GM21515 (cell line): Measurements from ENCODE around the gene TMEM181.
"Not testable (repeated sequence)": the region's sequence is repeated elsewhere in the genome, so short reads cannot be mapped to it uniquely, and the experiment has no call there.

Experiments used
- ATAC-seq: cut with Tn5 transposase; IDR thresholded peaks from one replicate; pipeline ENCODE4 v1.9.1; 2021; ENCODE audit not compliant: unreplicated experiment

TMEM181 gene

GRCh38 chr6:158620963-158621693, 61.2 kb downstream of the TMEM181 start:
- no peak for ATAC-seq

- no peak for ATAC-seq
Observed at GRCh38 chr6:158621694-158622544, 62.0 kb downstream of the TMEM181 start.

GRCh38 chr6:158622545-158623190, 62.8 kb downstream of the TMEM181 start:
- ATAC-seq, result no peak

GRCh38 chr6:158624684-158625682, 65.1 kb downstream of the TMEM181 start:
- no peak for ATAC-seq

- ATAC-seq, result no peak
Observed at GRCh38 chr6:158625881-158626305, 66.0 kb downstream of the TMEM181 start.

- no peak for ATAC-seq
Observed at GRCh38 chr6:158626360-158627167, 66.7 kb downstream of the TMEM181 start.

GRCh38 chr6:158627168-158627939, 67.5 kb downstream of the TMEM181 start:
- no peak for ATAC-seq

GRCh38 chr6:158627940-158628211, 68.0 kb downstream of the TMEM181 start:
- no peak for ATAC-seq

- no peak for ATAC-seq
Observed at GRCh38 chr6:158628542-158628941, 68.7 kb downstream of the TMEM181 start.

- no peak for ATAC-seq
Observed at GRCh38 chr6:158629367-158630221, 69.7 kb downstream of the TMEM181 start.

GRCh38 chr6:158630938-158631616, 71.2 kb downstream of the TMEM181 start:
- no peak for ATAC-seq

- ATAC-seq, result no peak
Observed at GRCh38 chr6:158631678-158632537, 72.0 kb downstream of the TMEM181 start.

- ATAC-seq, result not testable (repeated sequence)
Observed at GRCh38 chr6:158632538-158633119, 72.7 kb downstream of the TMEM181 start.

- ATAC-seq, result no peak
Observed at GRCh38 chr6:158633127-158633526, 73.2 kb downstream of the TMEM181 start.

- no peak for ATAC-seq
Observed at GRCh38 chr6:158634695-158635426, 75.0 kb downstream of the TMEM181 start.
